GM12878 (cell line): ENCODE results near the gene SH3BP5. TPM values are rescaled to one million over a fixed set of nuclear protein-coding genes. Genes with fewer than 3 reads are reported as not detected.
A peak's percentile ranks its signal among the peaks of the same experiment; 100 is the strongest.

Experiments used
- ATAC-seq: fragments of 200-7000 bp; cut with Tn5 transposase; 3 replicates; pipeline ENCODE4 v1.9.1; 2020; ENCODE audit warnings: mild to moderate bottlenecking, moderate library complexity
- BruUV-seq: library from RNA; stranded (reverse); fragments of 400-500 nt; replicated peaks from 2 replicates; lab custom pipeline; 2021; lab: Mats Ljungman, UMichigan
- CTCF ChIA-PET: fragments of 300-600 bp; sonication (Branson Sonifier 250); formaldehyde crosslinking; extraction: SDS; loops from one replicate; lab custom pipeline; 2021; ENCODE audit warnings: inconsistent platforms; lab: Yijun Ruan, JAX
- POLR2A ChIA-PET: fragments of 350-600 bp; formaldehyde crosslinking; extraction: SDS; loops from one replicate; lab custom pipeline; 2021; ENCODE audit warnings: inconsistent platforms; lab: Charles Lee
- RAD21 ChIA-PET: fragments of 300-600 bp; sonication (Branson Sonifier 250); formaldehyde crosslinking; loops from one replicate; lab custom pipeline; 2023; ENCODE audit warnings: antibody characterized with exemption; ENCODE audit not compliant: unreplicated experiment; lab: Charles Lee
- SMC1A ChIA-PET: fragments of 300-600 bp; sonication (Branson Sonifier 250); formaldehyde crosslinking; loops from one replicate; lab custom pipeline; 2023; ENCODE audit not compliant: unreplicated experiment, uncharacterized antibody; lab: Charles Lee
- DNase-seq: peaks from one replicate; pipeline ENCODE4 v3.0.0-alpha.2; 2011; ENCODE audit warnings: low read depth, low spot score
- FAIRE-seq: peaks from 3 replicates; lab custom pipeline; 2011; peaks lifted over from hg19 to GRCh38; lab: Jason Lieb, UNC
- H2AFZ ChIP-seq: 2 replicates; pipeline ENCODE4 v1.6.0; 2011; ENCODE audit warnings: low read depth, low read length, control low read depth; ENCODE audit not compliant: control insufficient read depth
- H3K27ac ChIP-seq: 2 replicates; pipeline ENCODE4 v1.5.1; 2011; ENCODE audit warnings: control low read depth; ENCODE audit not compliant: control insufficient read depth, insufficient read depth
- H3K27me3 ChIP-seq, 2 experiments: replicated peaks in 1 of 2; 2 replicates each; pipeline versions ENCODE4 v1.6.0 to v1.6.1; 2011; ENCODE audit warnings: low read length in 1 of 2; ENCODE audit not compliant: control insufficient read depth in 2 of 2, insufficient read depth in 2 of 2
- H3K36me3 ChIP-seq, 2 experiments: 2 replicates each; pipeline ENCODE4 v1.5.1; 2011; ENCODE audit warnings: low read length in 1 of 2; ENCODE audit not compliant: control insufficient read depth in 2 of 2, insufficient read depth in 2 of 2
- H3K4me1 ChIP-seq: 2 replicates; pipeline ENCODE4 v1.6.1; 2011; ENCODE audit warnings: mild to moderate bottlenecking, low read length, moderate library complexity, mixed read lengths; ENCODE audit not compliant: control insufficient read depth, insufficient read depth
- H3K4me2 ChIP-seq: 2 replicates; pipeline ENCODE4 v1.6.0; 2011; ENCODE audit warnings: control low read depth; ENCODE audit not compliant: control insufficient read depth, insufficient read depth
- H3K4me3 ChIP-seq: fragments of 200-600 bp; sonication (generic); 2 replicates; pipeline ENCODE4 v1.5.1; 2016
- H3K79me2 ChIP-seq: 2 replicates; pipeline ENCODE4 v1.6.0; 2011; ENCODE audit warnings: low read length; ENCODE audit not compliant: control insufficient read depth, insufficient read depth
- H3K9ac ChIP-seq: 2 replicates; pipeline ENCODE4 v1.8.0; 2011; ENCODE audit warnings: low read length, control low read depth, mixed read lengths; ENCODE audit not compliant: control insufficient read depth, insufficient read depth
- H3K9me3 ChIP-seq: replicated peaks from 3 replicates; pipeline ENCODE4 v1.5.1; 2011; ENCODE audit warnings: mild to moderate bottlenecking, low read length; ENCODE audit not compliant: control insufficient read depth, insufficient read depth
- H4K20me1 ChIP-seq: 2 replicates; pipeline ENCODE4 v1.6.0; 2011; ENCODE audit not compliant: control insufficient read depth, insufficient read depth
- CUX1 ChIP-seq: IDR thresholded peaks from 2 replicates; pipeline ENCODE4 v1.6.1; 2012; ENCODE audit warnings: improper control_type of control experiment, low read depth, low read length; ENCODE audit not compliant: insufficient replicate concordance
- MTA3 ChIP-seq: IDR thresholded peaks from 2 replicates; pipeline ENCODE4 v1.6.1; 2012; ENCODE audit warnings: low read length, inconsistent platforms, borderline replicate concordance
- MXI1 ChIP-seq: fragments of 150-350 bp; IDR thresholded peaks from 2 replicates; pipeline ENCODE4 v1.6.1; 2011; ENCODE audit warnings: low read depth, mild to moderate bottlenecking, inconsistent platforms, low read length, improper control_type of control experiment
- SIX5 ChIP-seq: IDR thresholded peaks from 2 replicates; pipeline ENCODE4 v1.6.1; 2011; ENCODE audit warnings: mild to moderate bottlenecking, low read depth, low read length, moderate library complexity; ENCODE audit not compliant: severe bottlenecking
- SUZ12 ChIP-seq: fragments of 200-600 bp; sonication (generic); IDR thresholded peaks from one replicate; pipeline ENCODE4 v1.6.1; 2018; ENCODE audit warnings: antibody characterized with exemption, mild to moderate bottlenecking; ENCODE audit not compliant: unreplicated experiment
- TARDBP ChIP-seq: IDR thresholded peaks from 2 replicates; pipeline ENCODE4 v1.6.1; 2016; ENCODE audit warnings: borderline replicate concordance
- ZNF622 ChIP-seq: fragments of 450-650 bp; IDR thresholded peaks from 2 replicates; pipeline ENCODE4 v1.6.1; 2017; ENCODE audit warnings: mild to moderate bottlenecking, inconsistent platforms
- WGBS: methylation state at CpG from one replicate; pipeline ENCODE4 v1.1.6; 2016; ENCODE audit warnings: low lambda C conversion rate; ENCODE audit not compliant: insufficient replicate concordance, insufficient coverage; ENCODE audit errors: missing lambda C conversion rate; 5-methylcytosine and 5-hydroxymethylcytosine counted together
- in situ Hi-C: fragments of 300-500 bp; cut with MboI; formaldehyde crosslinking; loops from 9 replicates; pipeline ENCODE4 v1.14.3; 2018; ENCODE audit warnings: mixed read lengths
- intact Hi-C: fragments of 100-400 bp; cut with micrococcal nuclease; formaldehyde crosslinking; loops from one replicate; pipeline ENCODE4 v1.14.2; 2022; ENCODE audit not compliant: unreplicated experiment
- polyA plus RNA-seq, 11 experiments: library from polyadenylated mRNA; depleted of rRNA in 4 of 11; unstranded in 6 of 11; stranded (reverse) in 5 of 11; fragments of >200 nt; fragmentation: Nextera tagmentation in 4 of 11; fragmentation: Illumina TruSeq in 1 of 11; extraction: Ambion mirVana in 4 of 11; extraction: Trizol in 1 of 11; gene quantifications; 1 replicate in 1 of 11; 2 replicates in 10 of 11; pipeline versions ENCODE4 v1.2.1 to v1.2.3, GENCODE V29; 2011 to 2016; ENCODE audit warnings: inconsistent platforms in 2 of 11, missing spikeins in 2 of 11, low read depth in 1 of 11
- total RNA-seq, 4 experiments: library from RNA; depleted of rRNA in 3 of 4; stranded (reverse); fragments of >200 nt in 3 of 4; fragmentation: Illumina TruSeq in 1 of 4; extraction: Trizol in 1 of 4; gene quantifications; 2 replicates each; pipeline versions ENCODE4 v1.2.1 to v1.2.3, GENCODE V29; 2013 to 2021

SH3BP5 gene
- total and polyA plus RNA-seq, 10 of the 15 experiments (the other 5 are each of a cell fraction or from before 2014, with no cell fraction given), result 14.9 to 87.5 (median 43.7) TPM

DNA sequence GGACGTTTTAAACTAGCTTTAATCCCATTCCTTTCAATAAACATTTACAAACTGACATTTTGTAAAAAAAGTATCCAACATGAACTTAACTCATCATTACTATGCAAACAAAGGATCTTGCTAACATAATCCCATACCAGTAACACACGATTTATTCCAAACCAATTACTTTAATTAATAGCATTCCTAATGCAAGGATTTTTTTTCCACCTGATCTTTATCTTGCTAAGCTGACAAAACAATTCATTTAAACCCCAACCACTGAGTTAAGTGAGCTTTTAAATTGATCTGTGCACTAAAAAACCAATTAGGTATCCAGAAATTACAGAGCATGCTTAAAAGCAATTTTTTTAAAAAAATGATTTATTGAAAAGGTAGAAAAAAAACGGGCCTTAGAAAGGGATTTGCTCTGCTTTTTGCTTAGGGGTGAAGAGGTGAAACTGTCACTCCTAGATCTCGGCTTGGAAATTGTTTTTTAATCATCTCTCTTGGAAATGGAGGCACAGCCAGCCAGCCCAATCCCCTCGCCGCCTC lies 1.2 kb downstream of the SH3BP5 start:
- Histone ChIP-seq H3K4me1 (peaks cover 40% of the 10 kb centered on the region), H3K4me3 (peak overlapping the region; percentile 86), H3K9me3 (no peaks in the 10 kb centered on the region), H3K79me2 (peaks cover 37% of the 10 kb centered on the region), H3K36me3 (peaks cover 5 to 17% of the 10 kb centered on the region in 2 experiments; a peak in 3 of 4 replicates), H4K20me1 (no peaks in the 10 kb centered on the region), H3K9ac (peak overlapping the region; percentile 74), H3K27me3 (no peaks in the 10 kb centered on the region), H3K27ac (peak overlapping the region; percentile 41), H2AFZ (peak overlapping the region; percentile 2; the same call in 1 of the 2 replicates), H3K4me2 (peak overlapping the region; percentile 93)
- ATAC-seq (peak; percentile 2), DNase-seq (no peak), FAIRE-seq (no peak)
- ChIA-PET CTCF (interaction anchor here (0.7 to 9.6 kb wide), 20 partner anchors 11 to 225 kb away, joined by 3 to 125 read pairs (median 4); no protein-coding TSS in a partner anchor), RAD21 (interaction anchor here (0.6 to 6.2 kb wide), 17 partner anchors 11 to 222 kb away, joined by 3 to 53 read pairs (median 7); no protein-coding TSS in a partner anchor), POLR2A (interaction anchor here (1.2 to 2.2 kb wide), 5 partner anchors 11 to 31 kb away, joined by 3 to 18 read pairs (median 5); no protein-coding TSS in a partner anchor), SMC1A (interaction anchor here (0.7 to 6.0 kb wide), 21 partner anchors 11 to 227 kb away, joined by 3 to 77 read pairs (median 7); partner anchors contain the start of gene CAPN7)
- in situ Hi-C loops (no loop called here), intact Hi-C loops (loop anchor here (1.0 kb wide), 1 partner anchor 63 kb away; no protein-coding TSS in a partner anchor)
- 3% methylated on average over 6 of the region's 6 CpGs for WGBS
- no peak for TF ChIP-seq TARDBP
- TF ChIP-seq MTA3, result 0 out of 2 replicates have a peak, but pooled peaks have one; percentile 15
- TF ChIP-seq SUZ12, result no peak
- TF ChIP-seq ZNF622, result no peak
- no peak for TF ChIP-seq SIX5
- TF ChIP-seq MXI1, result 0 out of 2 replicates have a peak, but pooled peaks have one; percentile 2
- no peak for TF ChIP-seq CUX1
- no TSS peak for BruUV-seq
